Thyroid gland (tissue), 4 donors: ENCODE measurements around the gene SMIM22.

ENCODE experiments used
- CTCF ChIP-seq, 6 experiments: fragments of 200-600 bp in 3 of 6; fragments of 450-650 bp in 3 of 6; sonication (generic) in 3 of 6; IDR thresholded peaks; one replicate each; pipeline ENCODE4 v1.5.1; 2016 to 2019; ENCODE audit warnings: antibody characterized with exemption in 6 of 6, mild to moderate bottlenecking in 2 of 6, inconsistent platforms in 1 of 6, moderate library complexity in 1 of 6
- POLR2A ChIP-seq, 2 donors: fragments of 450-650 bp; IDR thresholded peaks; one replicate each; pipeline ENCODE4 v1.6.1; 2017; ENCODE audit warnings: antibody characterized with exemption in 2 of 2, mild to moderate bottlenecking in 2 of 2, moderate library complexity in 1 of 2

- TF ChIP-seq CTCF (IDR thresholded peaks at IDR 0.05) (no peak), POLR2A (IDR thresholded peaks at IDR 0.05) (no peak)
These were observed 2.7 kb downstream of the SMIM22 start for GRCh38 chr16:4797805-4798252.
